Measurements from ENCODE around the gene GPC1.

DNA sequence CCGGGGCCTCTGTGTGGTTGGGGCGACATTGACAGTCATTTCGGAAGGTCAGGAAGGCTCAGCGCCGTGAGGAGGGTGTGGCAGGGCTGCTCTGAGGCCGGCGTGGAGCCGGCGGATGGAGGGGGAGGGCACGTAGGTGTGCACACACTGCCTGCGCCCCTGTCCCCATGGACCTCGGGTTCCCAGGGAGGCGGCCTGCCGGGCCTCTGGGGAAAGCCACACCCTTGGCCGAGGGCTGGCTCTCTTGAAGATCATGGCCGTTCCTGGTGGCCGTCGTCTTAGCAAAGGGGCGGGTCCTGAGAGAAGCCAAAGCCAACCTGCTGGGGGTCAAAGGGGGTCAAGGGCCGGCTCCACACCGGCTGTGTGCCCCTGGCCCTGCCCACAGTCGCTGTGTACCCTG, 11.9 kb downstream of the GPC1 start:
- TF ChIP-seq POLR2A (IDR thresholded peaks at IDR 0.05; ENCODE audit: low read length) (no peak), GATA1 (IDR thresholded peaks at IDR 0.05; ENCODE audit: low read depth, low read length) (no peak)

Measured in erythroblast (primary cell).